Superior temporal gyrus (tissue), 1 donor: ENCODE measurements around the gene C12orf60.

Experiments
- DNase-seq: peaks from one replicate; pipeline ENCODE4 v3.0.0-alpha.2; 2016; ENCODE audit errors: extremely low spot score

Gene C12orf60

DNA sequence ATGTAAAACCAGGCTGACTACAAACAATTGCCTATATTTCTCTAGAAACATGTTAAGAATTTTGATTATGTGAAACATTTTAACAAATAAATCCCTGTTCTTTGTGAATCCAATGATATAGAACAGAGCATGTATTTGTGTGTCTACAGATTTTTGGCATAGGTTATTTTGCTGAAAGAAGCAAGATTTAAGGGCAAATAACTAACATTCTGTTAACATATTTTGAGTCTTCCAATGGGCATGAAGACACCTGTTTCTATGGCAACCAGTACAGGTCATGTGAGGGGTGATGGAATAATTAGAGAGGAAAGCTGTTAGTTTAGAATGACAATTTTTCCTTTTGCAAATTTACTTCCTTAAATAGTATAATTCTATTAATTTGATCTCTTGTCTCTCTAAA, 31.0 kb downstream of the C12orf60 start:
- no peak for DNase-seq

DNA sequence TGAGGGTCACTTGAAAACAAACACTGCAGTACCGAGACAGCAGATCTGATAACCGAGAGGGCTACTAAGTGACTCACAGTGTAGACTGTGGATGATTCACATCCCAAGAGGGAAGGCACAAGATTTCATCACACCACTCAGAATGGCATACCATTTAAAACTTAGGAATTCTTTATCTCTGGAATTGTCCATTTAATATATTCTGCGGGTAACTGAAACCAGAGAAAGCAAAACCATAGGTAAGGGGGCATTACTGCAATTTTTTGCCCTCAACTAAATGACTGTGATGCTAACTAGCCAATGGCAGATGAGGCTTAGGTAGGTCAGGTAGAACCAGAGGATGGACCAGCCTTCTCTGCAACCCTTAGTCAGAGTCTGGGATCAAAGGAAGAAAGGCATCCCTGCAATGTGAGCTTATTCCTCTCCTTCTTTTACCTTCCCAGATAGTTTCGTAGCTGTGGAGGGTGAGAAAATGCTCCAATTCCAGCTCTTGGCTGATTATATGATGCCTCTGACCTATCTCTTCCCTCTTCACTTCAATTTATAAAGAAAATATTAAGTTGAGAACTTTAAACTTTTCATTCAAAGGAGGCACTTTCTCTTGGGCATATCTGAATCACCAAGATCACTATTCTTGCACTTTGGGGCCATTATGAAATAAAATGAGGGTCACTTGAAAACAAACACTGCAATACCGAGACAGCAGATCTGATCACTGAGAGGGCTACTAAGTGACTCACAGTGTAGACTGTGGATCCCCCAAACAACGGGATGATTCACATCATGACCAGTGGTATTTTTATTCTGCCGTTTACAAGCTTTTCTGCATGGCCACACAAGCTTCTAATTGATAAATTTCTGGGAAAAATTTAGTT, 33.1 kb downstream of the C12orf60 start:
- no peak for DNase-seq

DNA sequence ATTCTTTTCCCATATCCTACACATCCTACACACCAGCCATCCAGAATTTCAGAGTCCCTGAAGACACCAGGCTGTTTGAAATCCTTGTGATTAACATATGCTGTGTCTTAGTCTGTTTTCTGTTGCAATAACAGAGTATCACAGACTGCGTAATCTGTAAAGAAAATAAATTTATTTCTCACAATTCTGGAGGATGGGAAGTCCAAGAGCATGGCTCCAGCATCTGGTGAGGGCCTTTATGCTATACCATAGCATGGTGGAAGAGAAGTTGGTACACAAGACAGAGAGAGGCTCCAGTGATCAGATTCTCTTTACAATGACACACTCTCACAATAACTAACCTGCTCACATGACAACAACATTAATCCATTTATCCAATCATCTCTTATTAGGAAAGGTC, 35.8 kb downstream of the C12orf60 start:
- no peak for DNase-seq

DNA sequence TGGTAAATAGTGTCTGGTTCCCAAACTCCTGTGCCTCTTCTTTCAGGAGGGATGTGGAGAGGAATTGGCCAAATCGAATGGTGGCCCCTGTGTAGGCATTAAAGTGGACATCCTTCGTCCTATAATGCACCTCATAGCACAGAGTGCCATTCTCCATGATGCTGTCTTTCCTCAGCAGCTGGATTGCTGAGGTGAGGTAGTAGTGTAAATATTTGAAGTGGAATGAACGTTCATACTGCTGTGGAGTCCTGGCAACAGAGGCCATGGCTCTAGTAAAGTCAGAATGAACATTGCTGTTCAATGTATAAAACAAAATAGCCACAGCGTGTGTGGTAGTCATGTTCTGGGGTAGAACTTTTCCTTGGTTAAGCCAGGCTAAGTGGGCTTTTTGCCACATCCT, 37.1 kb downstream of the C12orf60 start:
- DNase-seq, result no peak

DNA sequence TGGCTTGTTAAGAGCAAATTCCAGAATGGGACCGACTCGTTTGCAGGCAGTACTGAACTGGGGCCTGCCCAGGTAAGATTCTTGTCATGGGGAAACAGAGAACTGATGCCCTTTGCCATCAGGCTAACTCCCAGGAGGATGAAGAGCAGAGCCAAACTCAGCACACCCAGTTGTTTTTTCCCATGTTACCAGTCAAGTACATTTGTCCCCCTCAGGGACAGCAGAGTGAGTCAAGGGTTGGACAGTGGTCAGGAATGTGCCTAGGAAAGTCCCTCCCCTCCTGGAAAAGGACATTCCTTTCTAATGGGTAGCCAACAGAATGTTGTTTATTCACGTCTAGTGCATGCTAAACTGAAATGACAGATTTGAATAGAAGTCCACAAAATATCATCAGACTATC, 38.3 kb downstream of the C12orf60 start:
- DNase-seq, result no peak

- DNase-seq, result no peak
Measured at GRCh38 chr12:14842315-14842714, 38.8 kb downstream of the C12orf60 start.

DNA sequence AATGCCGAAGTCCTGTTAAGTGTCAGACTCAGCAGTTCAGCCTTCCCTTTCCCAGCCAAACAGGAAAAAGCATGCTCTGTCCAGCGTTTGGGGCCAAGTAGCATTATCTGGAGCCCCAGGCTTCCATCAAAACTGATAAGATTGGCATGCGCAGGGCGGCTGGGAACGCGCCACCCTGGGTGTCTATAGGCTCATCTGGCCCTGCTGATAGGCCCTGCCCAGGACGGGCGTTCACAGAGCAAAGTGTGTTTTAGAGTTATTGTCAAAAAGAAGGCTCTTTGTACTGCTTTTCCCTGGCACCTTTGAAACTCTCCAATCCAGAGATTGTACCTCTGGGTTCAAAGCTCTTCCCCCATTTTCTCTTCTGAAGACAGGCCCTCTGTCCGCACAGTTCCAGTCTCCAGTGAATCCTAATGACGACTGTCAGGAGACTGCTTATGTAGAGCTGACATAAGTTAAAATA, 40.0 kb downstream of the C12orf60 start, which contains the start of gene ART4:
Gene ART4, minus strand, starts transcription at position 102 of the 463 bp plus-strand sequence. CDS start 413 bp downstream, outside the sequence.
- no peak for DNase-seq

- no peak for DNase-seq
Measured at GRCh38 chr12:14844401-14844800, 40.9 kb downstream of the C12orf60 start.

- peak; percentile 88 for DNase-seq
Measured at GRCh38 chr12:14845350-14845750, 41.9 kb downstream of the C12orf60 start.

DNA sequence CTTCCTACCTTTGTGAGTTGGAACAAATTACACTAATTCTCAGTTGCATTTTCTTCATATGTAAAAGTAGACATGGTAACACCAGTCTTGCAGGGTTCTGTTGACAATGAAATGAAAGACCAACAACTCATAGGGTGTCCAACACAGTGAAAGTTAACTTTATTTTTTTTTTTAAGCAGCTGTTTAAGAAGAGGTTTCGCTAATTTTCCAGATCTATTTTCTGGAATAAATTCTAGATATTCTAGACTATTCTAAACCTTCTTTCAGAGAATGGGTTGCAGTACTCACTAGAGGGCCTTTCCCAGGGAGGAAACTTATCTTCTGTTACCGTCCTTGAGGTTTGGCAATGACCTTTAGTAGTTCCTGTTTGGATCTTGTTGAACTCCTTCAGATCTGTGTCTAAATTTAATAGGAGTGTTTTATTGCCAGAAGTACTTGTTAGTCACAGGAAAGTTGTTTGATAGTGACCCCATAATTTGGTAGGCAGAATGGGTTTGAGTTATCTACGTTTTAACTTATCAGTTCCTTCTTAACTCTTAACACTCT, 42.6 kb downstream of the C12orf60 start:
- no peak for DNase-seq

- DNase-seq, result no peak
Measured at GRCh38 chr12:14846876-14847580, 43.6 kb downstream of the C12orf60 start.

GRCh38 chr12:14849661-14850060, 46.2 kb downstream of the C12orf60 start:
- no peak for DNase-seq

DNA sequence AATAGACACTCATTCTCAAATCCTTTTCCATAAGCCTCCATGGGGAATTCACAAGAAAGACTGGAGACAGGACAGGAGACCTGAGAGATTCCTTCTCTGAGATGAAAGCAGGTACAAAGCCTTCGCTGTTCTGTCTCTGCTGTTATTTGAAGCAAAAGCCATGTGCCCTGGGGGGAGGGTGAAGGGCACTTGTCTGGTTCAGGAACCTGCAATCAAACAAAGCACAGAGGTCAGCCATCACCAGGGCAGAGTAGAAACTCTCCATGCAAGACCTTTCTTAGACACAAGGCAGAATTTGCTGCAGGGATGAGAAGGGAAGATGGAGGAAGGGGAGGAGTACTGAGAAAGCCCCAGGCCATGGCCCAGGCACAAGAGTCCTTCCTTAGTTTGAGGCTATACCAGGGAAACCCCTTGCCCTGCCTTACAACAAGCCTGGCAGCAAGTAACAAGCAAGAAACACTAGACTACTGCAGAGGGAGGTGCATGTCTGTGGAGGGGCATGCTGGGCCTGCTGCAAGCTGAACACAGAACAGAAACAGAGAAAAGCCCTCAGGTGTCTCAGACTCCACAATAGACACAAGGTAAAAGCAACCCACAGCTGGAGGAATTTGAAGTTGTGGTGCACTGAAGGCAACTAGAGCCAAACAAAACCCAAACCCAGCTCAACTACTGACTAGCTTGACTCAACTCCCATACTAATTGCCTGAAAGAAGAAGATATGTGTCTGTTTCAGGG, 47.6 kb downstream of the C12orf60 start:
- peak; percentile 3 for DNase-seq

DNA sequence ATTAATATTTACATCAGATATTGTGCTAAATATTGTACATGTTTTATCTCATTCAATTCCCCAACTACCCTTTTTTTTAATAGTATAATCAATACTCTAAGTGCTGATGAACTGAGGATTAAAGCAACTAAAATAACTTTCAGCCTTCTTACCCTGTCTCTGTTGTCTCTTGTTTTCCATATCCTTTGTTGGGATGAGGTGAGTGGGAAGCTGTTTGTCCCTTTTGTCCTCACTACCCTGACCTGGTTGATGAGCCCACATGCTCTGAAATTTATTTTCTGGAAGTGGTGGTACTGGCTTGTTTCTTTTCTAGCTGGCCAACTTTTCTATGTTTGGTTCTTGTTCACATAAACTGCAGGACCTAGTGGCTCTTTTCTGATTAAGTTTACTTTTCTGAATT, 49.4 kb downstream of the C12orf60 start:
- DNase-seq, result no peak

DNA sequence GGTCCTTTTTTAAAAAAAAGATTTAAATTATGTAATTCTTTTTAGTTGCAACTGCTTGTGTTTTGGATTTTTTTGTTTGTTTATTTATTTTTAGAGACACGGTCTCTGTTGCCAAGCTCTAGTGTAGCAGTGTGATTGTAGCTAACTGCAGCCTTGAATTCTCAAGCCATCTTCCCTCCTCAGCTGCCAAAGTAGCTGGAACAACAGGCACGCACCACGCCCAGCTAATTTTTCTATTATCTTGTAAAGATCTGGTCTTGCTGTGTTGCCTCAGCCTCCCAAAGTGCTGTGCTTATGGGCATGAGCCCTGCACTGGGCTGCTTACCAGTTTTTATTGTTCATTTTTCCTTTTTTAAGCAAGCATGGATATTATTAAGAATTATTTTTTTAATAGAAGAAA, 50.5 kb downstream of the C12orf60 start:
- no peak for DNase-seq

GRCh38 chr12:14854586-14855183, 51.2 kb downstream of the C12orf60 start:
- peak; percentile 1 for DNase-seq

DNA sequence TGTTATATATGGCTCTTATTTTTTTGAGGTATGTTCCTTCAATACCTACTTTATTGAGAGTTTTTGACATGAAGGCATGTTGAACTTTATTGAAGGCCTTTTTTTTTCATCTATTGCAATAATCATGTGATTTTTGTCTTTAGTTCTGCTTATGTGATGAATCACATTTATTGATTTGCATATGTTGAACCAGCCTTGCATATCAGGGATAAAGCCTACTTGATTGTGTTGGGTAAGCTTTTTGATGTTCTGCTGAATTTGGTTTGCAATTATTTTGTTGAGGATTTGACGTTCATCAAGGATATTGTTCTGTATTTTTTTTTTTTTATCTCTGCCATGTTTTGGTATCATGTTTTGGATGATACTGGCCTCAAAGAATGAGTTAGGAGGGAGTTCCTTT, 55.0 kb downstream of the C12orf60 start:
- no peak for DNase-seq

- DNase-seq, result no peak
Measured at GRCh38 chr12:14860490-14860889, 57.0 kb downstream of the C12orf60 start.

DNA sequence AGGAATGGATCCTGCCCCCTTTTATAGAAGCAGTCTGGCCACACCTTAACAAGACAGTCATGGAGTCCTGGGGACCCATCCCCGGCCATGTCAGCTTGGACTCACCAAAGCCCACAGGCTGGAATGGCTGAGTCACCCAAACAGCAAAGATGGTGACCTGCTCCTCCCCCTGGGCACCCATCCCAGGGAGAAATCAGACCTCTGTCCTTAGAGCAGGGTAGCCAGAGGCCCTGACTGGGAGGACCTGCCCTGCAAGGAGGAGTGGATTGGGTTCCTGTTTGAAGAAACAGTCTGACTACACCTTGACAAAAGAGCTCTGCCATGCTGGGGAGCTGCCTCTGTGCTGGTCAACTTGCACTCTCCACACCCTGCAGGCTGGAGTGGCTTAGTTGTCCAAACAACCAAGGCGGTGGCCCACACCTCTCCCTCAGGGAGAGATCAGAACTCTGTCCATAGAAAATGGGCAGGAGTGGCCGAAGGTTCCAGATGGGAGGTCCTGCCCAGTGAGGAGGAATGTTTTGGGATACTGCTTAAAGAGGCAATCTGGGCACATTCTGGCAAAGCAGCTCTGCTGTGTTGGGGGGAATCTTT, 65.5 kb downstream of the C12orf60 start:
- no peak for DNase-seq

DNA sequence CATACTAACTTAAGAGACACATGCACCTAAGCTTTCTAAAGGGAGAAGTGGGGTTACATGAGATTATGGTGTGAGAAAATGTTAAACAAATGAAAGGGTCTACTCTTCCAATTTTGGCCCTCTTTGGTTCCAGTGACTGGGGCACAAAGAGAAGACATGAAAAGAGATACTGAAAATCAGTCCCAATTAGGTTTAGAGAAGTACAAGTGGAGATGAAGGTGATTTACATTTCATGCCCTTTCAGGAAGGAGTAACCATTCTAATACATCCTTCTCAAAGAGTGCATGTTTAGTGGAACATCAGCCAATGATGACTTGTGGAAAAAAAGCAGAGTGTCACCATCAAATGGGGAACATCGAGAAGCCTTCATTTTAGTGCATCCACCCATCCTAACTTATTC, 67.8 kb downstream of the C12orf60 start:
- DNase-seq, result no peak

DNA sequence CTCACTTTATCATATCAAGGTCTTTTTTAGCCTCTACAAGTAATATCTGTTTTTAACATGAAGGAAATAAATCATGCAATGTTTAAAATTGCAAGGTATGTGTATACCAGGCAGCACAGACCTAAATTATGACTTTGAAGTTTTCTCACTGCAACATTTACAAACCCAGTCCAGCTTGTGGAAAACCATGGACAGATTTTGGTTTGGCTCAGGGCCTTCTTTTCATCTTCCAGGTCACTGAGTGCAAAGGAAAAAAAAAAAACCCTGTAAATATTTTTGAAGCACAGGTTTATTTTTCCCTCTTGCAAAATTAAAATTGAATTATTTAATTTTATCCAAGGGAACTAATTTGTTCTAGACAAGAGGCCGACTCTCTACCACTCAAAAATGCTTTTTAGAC, 68.4 kb downstream of the C12orf60 start:
- DNase-seq, result no peak
